ENCODE data around the gene ZNF350.

Gene ZNF350

DNA sequence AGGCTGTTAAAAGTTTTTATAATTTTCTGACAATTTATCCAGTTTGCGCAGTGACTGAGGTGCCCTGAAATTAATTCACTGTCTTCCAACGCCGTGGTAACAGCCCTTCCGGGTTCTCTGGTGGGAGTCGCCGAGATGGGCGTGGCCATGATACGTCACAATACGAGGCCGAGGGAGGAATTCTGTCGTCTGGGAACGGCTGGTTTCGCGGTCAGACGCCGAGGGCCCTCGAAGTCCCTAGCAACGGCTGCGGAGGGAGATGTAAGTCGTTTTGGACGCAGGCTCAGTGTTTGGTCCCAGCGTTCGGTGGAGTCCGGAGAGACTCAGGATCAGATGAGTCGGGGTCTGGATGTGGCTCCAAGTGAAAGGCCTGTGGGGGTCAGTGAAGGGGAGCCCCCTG lies 37.7 kb downstream of the ZNF350 start:
- Histone ChIP-seq H3K27me3 (ENCODE audit: control insufficient read depth, low read length) (no peaks in the 10 kb centered on the region), H3F3A (ENCODE audit: control insufficient read depth, insufficient read depth) (no peaks in the 10 kb centered on the region), H3K4me2 (ENCODE audit: low read length) (no peak overlapping the region), H3K79me2 (ENCODE audit: control insufficient read depth, low read length) (no peaks in the 10 kb centered on the region), H4K20me1 (ENCODE audit: control insufficient read depth, insufficient read depth, low read depth, low read length) (no peaks in the 10 kb centered on the region), H3K9me3 (ENCODE audit: control insufficient read depth, insufficient read depth, low read length) (peaks cover 30% of the 10 kb centered on the region), H3K9me2 (replicated peaks; ENCODE audit: control insufficient read depth, low read length) (no peaks in the 10 kb centered on the region), H3K4me1 (ENCODE audit: control insufficient read depth, low read length) (no peaks in the 10 kb centered on the region), H3K27ac (ENCODE audit: low read depth, low read length) (no peak overlapping the region), H3K4me3 (ENCODE audit: low read length) (no peak overlapping the region), H3K36me3 (ENCODE audit: control insufficient read depth, low read length) (peaks cover 13% of the 10 kb centered on the region)
- no peak for TF ChIP-seq EZH2phosphoT487 (IDR thresholded peaks at IDR 0.05; ENCODE audit: borderline replicate concordance, low read length)
- TF ChIP-seq, protein P1, sequence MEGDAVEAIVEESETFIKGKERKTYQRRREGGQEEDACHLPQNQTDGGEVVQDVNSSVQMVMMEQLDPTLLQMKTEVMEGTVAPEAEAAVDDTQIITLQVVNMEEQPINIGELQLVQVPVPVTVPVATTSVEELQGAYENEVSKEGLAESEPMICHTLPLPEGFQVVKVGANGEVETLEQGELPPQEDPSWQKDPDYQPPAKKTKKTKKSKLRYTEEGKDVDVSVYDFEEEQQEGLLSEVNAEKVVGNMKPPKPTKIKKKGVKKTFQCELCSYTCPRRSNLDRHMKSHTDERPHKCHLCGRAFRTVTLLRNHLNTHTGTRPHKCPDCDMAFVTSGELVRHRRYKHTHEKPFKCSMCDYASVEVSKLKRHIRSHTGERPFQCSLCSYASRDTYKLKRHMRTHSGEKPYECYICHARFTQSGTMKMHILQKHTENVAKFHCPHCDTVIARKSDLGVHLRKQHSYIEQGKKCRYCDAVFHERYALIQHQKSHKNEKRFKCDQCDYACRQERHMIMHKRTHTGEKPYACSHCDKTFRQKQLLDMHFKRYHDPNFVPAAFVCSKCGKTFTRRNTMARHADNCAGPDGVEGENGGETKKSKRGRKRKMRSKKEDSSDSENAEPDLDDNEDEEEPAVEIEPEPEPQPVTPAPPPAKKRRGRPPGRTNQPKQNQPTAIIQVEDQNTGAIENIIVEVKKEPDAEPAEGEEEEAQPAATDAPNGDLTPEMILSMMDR (IDR thresholded peaks at IDR 0.05; ENCODE audit: low read depth, low read length, poor library complexity, severe bottlenecking), result no peak

DNA sequence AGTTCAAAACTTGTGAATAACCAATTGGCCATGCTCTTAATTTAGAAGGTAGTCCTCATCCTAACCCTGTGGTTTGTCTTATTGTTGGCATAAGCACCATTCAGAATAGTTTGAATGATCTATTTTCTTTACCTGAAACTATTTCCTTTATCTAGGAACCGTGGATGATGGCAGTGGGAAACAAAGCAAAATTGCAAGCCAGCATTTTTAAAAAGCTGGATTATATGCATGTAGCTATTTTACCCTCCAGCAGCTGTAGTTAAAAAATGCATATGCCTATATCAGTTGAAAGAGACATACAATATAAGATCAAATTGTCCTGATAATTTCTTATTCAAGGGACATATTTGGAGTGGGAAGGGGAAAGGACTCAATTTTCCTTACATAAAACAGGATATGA lies 40.0 kb downstream of the ZNF350 start:
- TF ChIP-seq, protein P1 (IDR thresholded peaks at IDR 0.05; ENCODE audit: low read depth, low read length, poor library complexity, severe bottlenecking), result no peak
- no peak for TF ChIP-seq EZH2phosphoT487 (IDR thresholded peaks at IDR 0.05; ENCODE audit: borderline replicate concordance, low read length)
- Histone ChIP-seq H3K4me2 (ENCODE audit: low read length) (no peak overlapping the region), H3K36me3 (ENCODE audit: control insufficient read depth, low read length) (peaks cover 21% of the 10 kb centered on the region), H3K9me2 (replicated peaks; ENCODE audit: control insufficient read depth, low read length) (no peaks in the 10 kb centered on the region), H3K27me3 (ENCODE audit: control insufficient read depth, low read length) (no peaks in the 10 kb centered on the region), H3K4me1 (ENCODE audit: control insufficient read depth, low read length) (no peaks in the 10 kb centered on the region), H3K27ac (ENCODE audit: low read depth, low read length) (no peak overlapping the region), H3K9me3 (ENCODE audit: control insufficient read depth, insufficient read depth, low read length) (peaks cover 34% of the 10 kb centered on the region), H3K79me2 (ENCODE audit: control insufficient read depth, low read length) (no peaks in the 10 kb centered on the region), H3K4me3 (ENCODE audit: low read length) (no peak overlapping the region), H3F3A (ENCODE audit: control insufficient read depth, insufficient read depth) (no peaks in the 10 kb centered on the region), H4K20me1 (ENCODE audit: control insufficient read depth, insufficient read depth, low read depth, low read length) (no peaks in the 10 kb centered on the region)

DNA sequence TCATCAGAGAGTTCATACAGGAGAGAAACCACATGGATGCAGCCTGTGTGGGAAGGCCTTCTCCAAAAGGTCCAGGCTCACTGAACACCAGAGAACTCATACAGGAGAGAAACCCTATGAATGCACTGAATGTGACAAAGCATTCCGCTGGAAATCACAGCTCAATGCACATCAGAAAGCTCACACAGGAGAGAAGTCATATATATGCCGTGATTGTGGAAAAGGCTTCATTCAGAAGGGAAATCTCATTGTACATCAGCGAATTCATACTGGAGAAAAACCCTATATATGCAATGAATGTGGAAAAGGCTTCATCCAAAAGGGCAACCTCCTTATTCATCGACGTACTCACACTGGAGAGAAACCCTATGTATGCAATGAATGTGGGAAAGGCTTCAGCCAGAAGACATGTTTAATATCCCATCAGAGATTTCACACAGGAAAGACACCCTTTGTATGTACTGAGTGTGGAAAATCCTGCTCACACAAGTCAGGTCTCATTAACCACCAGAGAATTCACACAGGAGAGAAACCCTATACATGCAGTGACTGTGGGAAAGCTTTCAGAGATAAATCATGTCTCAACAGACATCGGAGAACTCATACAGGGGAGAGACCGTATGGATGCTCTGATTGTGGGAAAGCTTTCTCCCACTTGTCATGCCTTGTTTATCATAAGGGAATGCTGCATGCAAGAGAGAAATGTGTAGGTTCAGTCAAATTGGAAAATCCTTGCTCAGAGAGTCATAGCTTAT lies 41.7 kb downstream of the ZNF350 start:
- Histone ChIP-seq H3K27ac (ENCODE audit: low read depth, low read length) (no peak overlapping the region), H3K36me3 (ENCODE audit: control insufficient read depth, low read length) (peaks cover 32% of the 10 kb centered on the region), H3K27me3 (ENCODE audit: control insufficient read depth, low read length) (no peaks in the 10 kb centered on the region), H3K4me2 (ENCODE audit: low read length) (no peak overlapping the region), H3F3A (ENCODE audit: control insufficient read depth, insufficient read depth) (no peaks in the 10 kb centered on the region), H3K4me1 (ENCODE audit: control insufficient read depth, low read length) (no peaks in the 10 kb centered on the region), H3K9me3 (ENCODE audit: control insufficient read depth, insufficient read depth, low read length) (peaks cover 34% of the 10 kb centered on the region), H3K79me2 (ENCODE audit: control insufficient read depth, low read length) (no peaks in the 10 kb centered on the region), H3K9me2 (replicated peaks; ENCODE audit: control insufficient read depth, low read length) (no peaks in the 10 kb centered on the region), H3K4me3 (ENCODE audit: low read length) (no peak overlapping the region), H4K20me1 (ENCODE audit: control insufficient read depth, insufficient read depth, low read depth, low read length) (no peaks in the 10 kb centered on the region)
- TF ChIP-seq EZH2phosphoT487 (IDR thresholded peaks at IDR 0.05; ENCODE audit: borderline replicate concordance, low read length), result no peak
- TF ChIP-seq, protein P1 (IDR thresholded peaks at IDR 0.05; ENCODE audit: low read depth, low read length, poor library complexity, severe bottlenecking), result no peak
